ENCODE measurements around the gene CDK5RAP1.
"Not testable (repeated sequence)": the region's sequence is repeated elsewhere in the genome, so short reads cannot be mapped to it uniquely, and the experiment has no call there.

CDK5RAP1 gene

DNA sequence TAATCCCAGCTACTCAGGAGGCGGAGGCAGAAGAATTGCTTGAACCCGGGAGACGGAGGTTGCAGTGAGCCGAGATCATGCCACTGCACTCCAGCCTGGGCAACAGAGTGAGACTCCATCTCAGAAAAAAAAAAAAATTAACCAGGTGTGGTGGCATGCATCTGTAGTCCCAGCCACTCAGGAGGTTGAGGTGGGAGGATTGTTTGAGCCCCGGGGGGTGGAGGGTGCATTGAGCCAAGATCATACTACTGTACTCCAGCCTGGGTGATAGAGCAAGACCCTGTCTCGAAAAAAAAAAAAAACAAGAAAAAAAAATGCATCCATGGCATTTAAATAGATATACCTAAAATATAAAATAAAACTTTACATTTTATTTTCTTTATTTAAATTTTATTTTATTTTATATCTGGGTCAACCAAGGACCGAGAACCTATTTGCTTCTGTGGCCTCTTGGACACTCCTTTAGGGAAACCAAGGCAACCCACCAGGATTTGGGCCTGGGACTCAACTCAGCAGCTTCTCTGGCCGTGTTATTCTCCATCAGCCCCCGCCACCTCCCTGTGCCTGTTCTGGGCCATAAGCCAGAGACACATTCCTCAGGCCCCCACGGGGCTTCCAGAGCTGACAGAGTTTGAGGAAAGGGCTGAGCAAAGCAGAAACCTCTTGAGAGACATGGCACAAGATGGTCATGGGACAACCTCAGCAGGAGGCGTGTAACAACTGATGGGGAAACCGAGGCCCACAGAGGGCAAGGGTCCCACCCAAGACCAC lies 36.0 kb upstream of the CDK5RAP1 start:
- no peak overlapping the region for H3K4me3 ChIP-seq (ENCODE audit: low read length)
- H3K9me3 ChIP-seq (ENCODE audit: control insufficient read depth, low read length), result no peaks in the 10 kb centered on the region
- peaks cover 8% of the 10 kb centered on the region for H3K4me1 ChIP-seq (ENCODE audit: control insufficient read depth, insufficient read depth, low read length)
- H3K9ac ChIP-seq (ENCODE audit: low read length), result no peak overlapping the region
- no peaks in the 10 kb centered on the region for H3K27me3 ChIP-seq (ENCODE audit: control insufficient read depth, insufficient read depth, low read length)
- no peaks in the 10 kb centered on the region for H3K36me3 ChIP-seq (ENCODE audit: control insufficient read depth, insufficient read depth, low read length)

DNA sequence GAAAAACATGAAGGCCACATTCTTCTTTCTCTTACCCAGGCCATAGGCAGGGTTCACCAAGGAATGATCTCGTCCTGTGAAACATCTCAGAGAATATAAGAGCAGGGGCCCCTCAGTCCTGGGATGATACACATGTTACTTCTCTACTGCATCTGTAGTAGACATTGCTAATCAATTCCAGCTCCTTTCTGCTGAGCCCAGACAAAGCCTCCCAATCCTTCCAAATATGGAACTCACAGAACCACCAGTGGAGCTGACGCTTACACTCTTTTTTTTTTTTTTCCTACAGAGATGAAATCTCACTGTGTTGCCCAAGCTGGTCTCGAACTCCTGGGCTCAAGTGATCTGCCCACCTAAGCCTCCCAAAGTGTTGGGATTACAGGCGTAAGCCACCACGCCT lies 33.1 kb upstream of the CDK5RAP1 start:
- no peaks in the 10 kb centered on the region for H3K27me3 ChIP-seq (ENCODE audit: control insufficient read depth, insufficient read depth, low read length)
- no peaks in the 10 kb centered on the region for H3K9me3 ChIP-seq (ENCODE audit: control insufficient read depth, low read length)
- no peaks in the 10 kb centered on the region for H3K36me3 ChIP-seq (ENCODE audit: control insufficient read depth, insufficient read depth, low read length)
- H3K4me3 ChIP-seq (ENCODE audit: low read length), result no peak overlapping the region
- H3K9ac ChIP-seq (ENCODE audit: low read length), result no peak overlapping the region
- peaks cover 5% of the 10 kb centered on the region for H3K4me1 ChIP-seq (ENCODE audit: control insufficient read depth, insufficient read depth, low read length)

DNA sequence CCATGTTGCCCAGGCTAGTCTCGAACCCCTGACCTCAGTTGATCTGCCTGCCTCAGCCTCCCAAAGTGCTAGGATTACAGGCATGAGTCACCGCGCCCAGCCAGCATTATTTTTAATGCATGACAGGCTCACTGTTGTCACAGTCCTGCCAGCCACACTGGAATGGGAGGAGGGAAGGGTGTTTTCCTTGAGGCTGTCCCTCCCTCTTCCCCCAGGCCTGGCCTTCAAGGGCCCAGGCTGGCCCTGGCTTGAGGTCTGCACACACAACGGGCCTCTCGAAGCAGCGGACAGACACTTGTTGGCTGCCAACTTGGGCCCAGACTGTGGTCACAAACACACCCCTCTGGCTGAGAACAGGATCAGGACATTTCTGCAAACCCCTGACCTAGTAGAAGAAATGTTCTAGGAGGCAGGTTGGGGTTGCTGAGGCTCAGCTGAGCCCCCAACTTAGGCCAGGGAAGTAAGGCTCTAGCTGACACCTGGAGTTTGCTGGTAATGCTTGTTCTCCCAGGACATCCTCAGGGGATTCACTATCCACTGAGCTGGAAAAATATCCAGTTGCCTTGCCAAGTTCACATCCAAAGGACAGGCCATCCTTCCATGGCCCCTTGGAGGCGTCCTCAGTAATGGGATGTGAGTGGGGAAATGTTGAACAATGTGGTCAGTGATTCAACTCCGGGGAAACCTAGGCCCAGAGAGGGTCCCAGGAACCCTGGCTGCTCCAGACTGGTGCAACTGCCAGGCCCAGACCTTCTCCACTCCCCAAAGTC lies 32.3 kb upstream of the CDK5RAP1 start:
- no peak overlapping the region for H3K4me3 ChIP-seq (ENCODE audit: low read length)
- H3K4me1 ChIP-seq (ENCODE audit: control insufficient read depth, insufficient read depth, low read length), result peaks cover 5% of the 10 kb centered on the region
- H3K36me3 ChIP-seq (ENCODE audit: control insufficient read depth, insufficient read depth, low read length), result no peaks in the 10 kb centered on the region
- no peak overlapping the region for H3K9ac ChIP-seq (ENCODE audit: low read length)
- no peaks in the 10 kb centered on the region for H3K9me3 ChIP-seq (ENCODE audit: control insufficient read depth, low read length)
- no peaks in the 10 kb centered on the region for H3K27me3 ChIP-seq (ENCODE audit: control insufficient read depth, insufficient read depth, low read length)

DNA sequence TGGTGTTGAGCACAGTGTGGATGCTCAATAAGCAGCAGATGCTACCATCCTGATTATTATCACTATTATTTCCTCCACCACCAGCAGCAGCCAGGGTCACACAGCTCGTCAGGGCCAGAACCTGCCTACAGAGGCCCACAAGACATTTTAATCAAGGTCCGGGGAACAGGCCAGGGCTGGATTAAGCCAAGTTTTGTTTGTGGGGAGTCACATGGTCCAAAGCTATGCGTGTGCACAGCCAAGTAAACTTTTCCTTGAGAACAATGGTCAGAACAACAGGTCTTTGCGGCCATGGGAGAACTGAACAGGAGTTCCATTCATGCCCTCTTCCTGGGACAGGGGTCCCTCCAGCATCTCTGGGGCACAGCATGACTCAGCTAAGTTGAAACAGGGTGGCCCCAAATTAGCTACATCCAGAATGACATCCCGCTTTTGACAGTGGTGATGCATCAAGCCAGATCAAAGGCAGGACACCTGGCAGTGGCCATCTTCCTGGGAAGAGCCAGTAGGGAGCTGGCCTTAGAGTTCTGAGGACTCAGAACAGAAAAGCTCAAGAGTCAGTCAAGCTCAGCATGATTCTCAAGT lies 30.6 kb upstream of the CDK5RAP1 start:
- Histone ChIP-seq H3K4me1 (ENCODE audit: control insufficient read depth, insufficient read depth, low read length) (peaks cover 5% of the 10 kb centered on the region), H3K9ac (ENCODE audit: low read length) (no peak overlapping the region), H3K36me3 (ENCODE audit: control insufficient read depth, insufficient read depth, low read length) (no peaks in the 10 kb centered on the region), H3K4me3 (ENCODE audit: low read length) (no peak overlapping the region), H3K27me3 (ENCODE audit: control insufficient read depth, insufficient read depth, low read length) (no peaks in the 10 kb centered on the region), H3K9me3 (ENCODE audit: control insufficient read depth, low read length) (no peaks in the 10 kb centered on the region)

DNA sequence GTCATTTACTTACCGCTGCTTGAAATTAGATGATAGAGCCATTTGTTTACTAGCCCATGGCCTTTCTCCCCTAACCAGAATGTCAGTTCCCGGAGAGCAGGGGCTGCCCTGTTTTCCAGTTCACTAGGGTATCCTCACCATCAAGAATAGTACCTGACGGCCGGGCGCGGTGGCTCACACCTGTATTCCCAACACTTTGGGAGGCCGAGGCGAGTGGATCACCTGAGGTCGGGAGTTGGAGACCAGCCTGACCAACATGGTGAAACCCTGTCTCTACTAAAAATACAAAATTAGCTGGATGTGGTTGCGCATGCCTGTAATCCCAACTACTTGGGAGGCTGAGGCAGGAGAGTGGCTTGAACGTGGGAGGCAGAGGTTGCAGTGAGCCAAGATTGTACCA lies 22.6 kb upstream of the CDK5RAP1 start:
- Histone ChIP-seq H3K4me1 (ENCODE audit: control insufficient read depth, insufficient read depth, low read length) (peaks cover 16% of the 10 kb centered on the region), H3K4me3 (ENCODE audit: low read length) (peak overlapping the region; percentile 26), H3K9ac (ENCODE audit: low read length) (peak overlapping the region; percentile 47)
- not testable (repeated sequence) for H3K9me3 ChIP-seq (ENCODE audit: control insufficient read depth, low read length); H3K36me3 ChIP-seq (ENCODE audit: control insufficient read depth, insufficient read depth, low read length); H3K27me3 ChIP-seq (ENCODE audit: control insufficient read depth, insufficient read depth, low read length)

DNA sequence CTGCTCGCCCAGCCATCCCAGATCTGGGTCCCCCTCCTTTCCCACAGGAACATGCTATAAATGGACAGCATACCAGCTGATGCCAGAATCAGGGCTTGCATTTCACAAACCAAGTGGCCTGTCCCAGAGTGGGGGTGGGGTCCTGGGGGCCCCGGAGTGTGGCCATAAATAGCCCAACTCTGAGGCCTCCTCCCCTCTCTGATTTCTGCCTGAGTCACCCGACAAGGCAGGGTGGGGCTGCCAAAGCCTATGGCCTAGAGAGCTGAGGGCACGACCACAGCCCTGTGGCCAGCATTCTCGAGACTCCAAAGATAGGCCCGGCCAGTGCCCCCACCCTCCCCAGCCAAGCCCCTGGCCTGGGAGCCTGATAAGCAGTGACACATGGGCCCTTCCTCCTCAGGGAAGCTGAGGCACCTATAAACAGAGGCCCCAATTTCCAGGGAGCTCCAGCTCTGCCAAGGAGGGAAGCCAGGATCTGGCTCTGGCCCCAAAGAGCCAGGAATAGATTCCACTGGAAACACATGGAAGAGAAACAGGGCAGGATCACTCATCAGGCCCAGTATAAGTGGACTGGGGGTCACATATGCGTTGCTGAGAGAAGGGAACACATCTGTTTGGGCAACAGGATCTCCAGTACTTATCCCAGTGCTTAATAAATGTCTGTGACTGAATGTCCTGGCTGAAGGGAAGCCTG lies 22.0 kb upstream of the CDK5RAP1 start:
- peak overlapping the region; percentile 52 for H3K9ac ChIP-seq (ENCODE audit: low read length)
- no peaks in the 10 kb centered on the region for H3K27me3 ChIP-seq (ENCODE audit: control insufficient read depth, insufficient read depth, low read length)
- H3K4me3 ChIP-seq (ENCODE audit: low read length), result peak overlapping the region; percentile 26
- no peaks in the 10 kb centered on the region for H3K9me3 ChIP-seq (ENCODE audit: control insufficient read depth, low read length)
- H3K4me1 ChIP-seq (ENCODE audit: control insufficient read depth, insufficient read depth, low read length), result peaks cover 16% of the 10 kb centered on the region
- H3K36me3 ChIP-seq (ENCODE audit: control insufficient read depth, insufficient read depth, low read length), result no peaks in the 10 kb centered on the region

DNA sequence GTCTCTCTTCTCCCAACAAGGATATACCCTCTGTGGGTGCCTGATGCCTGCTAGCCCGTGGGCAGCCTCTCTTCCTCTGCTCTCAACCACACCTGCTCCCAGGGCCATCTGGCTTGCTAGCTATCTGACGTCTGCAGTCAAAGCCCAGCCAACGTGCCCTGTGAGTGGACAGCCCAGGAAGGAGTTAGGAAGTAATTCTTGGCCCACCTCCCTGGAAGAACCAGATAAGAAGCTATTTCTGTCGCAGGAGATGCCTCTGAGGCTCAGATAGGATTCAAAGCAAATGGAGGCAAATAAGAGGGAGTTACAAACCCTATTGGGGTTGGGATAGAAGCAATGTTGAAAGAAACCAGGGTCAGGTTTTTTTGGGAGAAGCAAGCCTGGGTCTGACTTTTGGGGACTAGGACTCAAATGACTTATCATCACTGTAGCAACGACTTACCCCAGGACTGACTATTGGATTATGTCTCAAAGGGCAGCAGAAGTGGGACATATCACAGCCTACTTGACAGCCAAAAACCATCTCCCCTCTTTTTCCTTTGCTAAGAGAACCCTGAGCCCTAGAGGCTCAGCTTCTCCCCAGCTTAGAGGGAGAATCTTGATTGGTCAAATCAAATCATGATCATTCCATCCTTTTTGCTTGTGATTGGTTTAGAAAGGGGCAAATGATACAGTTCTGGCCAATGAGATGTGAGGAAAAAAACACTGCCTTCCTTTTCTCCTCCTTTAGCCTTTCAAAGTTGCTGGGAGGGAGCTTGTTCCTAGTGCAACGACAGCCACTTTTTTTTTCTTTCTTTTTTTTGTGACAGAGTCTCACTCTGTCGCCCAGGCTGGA lies 18.0 kb upstream of the CDK5RAP1 start:
- Histone ChIP-seq H3K9me3 (ENCODE audit: control insufficient read depth, low read length) (no peaks in the 10 kb centered on the region), H3K9ac (ENCODE audit: low read length) (no peak overlapping the region), H3K4me1 (ENCODE audit: control insufficient read depth, insufficient read depth, low read length) (peaks cover 16% of the 10 kb centered on the region), H3K4me3 (ENCODE audit: low read length) (no peak overlapping the region), H3K36me3 (ENCODE audit: control insufficient read depth, insufficient read depth, low read length) (no peaks in the 10 kb centered on the region), H3K27me3 (ENCODE audit: control insufficient read depth, insufficient read depth, low read length) (no peaks in the 10 kb centered on the region)

DNA sequence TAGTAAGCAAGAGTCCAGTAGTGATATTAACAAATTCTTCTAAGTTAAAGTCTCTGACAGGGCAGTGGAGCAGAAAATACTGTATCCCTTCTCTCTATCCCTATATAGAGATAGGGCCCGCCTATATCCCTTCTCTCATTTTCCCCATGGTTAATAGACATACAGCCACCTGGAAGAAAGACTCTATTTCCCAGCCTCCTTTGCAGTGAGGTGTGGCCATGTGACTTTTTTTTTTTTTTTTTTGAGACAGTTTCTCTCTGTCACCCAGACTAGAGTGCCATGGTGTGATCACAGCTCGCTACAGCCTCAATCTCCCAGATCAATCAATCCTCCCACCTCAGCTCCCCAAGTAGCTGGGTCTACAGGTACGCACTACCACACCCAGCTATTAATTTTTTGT lies 16.7 kb upstream of the CDK5RAP1 start:
- no peaks in the 10 kb centered on the region for H3K27me3 ChIP-seq (ENCODE audit: control insufficient read depth, insufficient read depth, low read length)
- peaks cover 4% of the 10 kb centered on the region for H3K4me1 ChIP-seq (ENCODE audit: control insufficient read depth, insufficient read depth, low read length)
- H3K36me3 ChIP-seq (ENCODE audit: control insufficient read depth, insufficient read depth, low read length), result no peaks in the 10 kb centered on the region
- H3K9ac ChIP-seq (ENCODE audit: low read length), result no peak overlapping the region
- H3K9me3 ChIP-seq (ENCODE audit: control insufficient read depth, low read length), result no peaks in the 10 kb centered on the region
- no peak overlapping the region for H3K4me3 ChIP-seq (ENCODE audit: low read length)

DNA sequence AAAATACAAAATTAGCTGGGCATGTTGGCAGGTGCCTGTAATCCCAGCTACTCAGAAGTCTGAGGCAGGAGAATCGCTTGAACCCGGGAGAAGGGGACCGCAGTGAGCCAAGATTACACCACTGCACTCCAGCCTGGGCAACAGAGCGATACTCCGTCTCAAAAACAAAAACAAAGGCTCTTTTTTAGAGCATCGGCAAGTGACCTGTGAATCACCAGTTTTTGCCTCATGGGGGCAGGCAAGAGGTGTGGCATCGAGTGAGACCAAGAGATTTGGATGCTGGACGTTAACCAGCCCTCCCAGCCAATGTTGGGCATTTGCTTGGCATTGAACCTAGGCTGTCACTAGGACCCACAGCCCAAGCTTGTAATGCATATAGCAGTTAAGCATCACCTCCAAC lies 14.6 kb upstream of the CDK5RAP1 start:
- H3K4me3 ChIP-seq (ENCODE audit: low read length), result no peak overlapping the region
- no peak overlapping the region for H3K9ac ChIP-seq (ENCODE audit: low read length)
- H3K27me3 ChIP-seq (ENCODE audit: control insufficient read depth, insufficient read depth, low read length), result no peaks in the 10 kb centered on the region
- H3K4me1 ChIP-seq (ENCODE audit: control insufficient read depth, insufficient read depth, low read length), result no peaks in the 10 kb centered on the region
- no peaks in the 10 kb centered on the region for H3K9me3 ChIP-seq (ENCODE audit: control insufficient read depth, low read length)
- H3K36me3 ChIP-seq (ENCODE audit: control insufficient read depth, insufficient read depth, low read length), result peaks cover 4% of the 10 kb centered on the region

DNA sequence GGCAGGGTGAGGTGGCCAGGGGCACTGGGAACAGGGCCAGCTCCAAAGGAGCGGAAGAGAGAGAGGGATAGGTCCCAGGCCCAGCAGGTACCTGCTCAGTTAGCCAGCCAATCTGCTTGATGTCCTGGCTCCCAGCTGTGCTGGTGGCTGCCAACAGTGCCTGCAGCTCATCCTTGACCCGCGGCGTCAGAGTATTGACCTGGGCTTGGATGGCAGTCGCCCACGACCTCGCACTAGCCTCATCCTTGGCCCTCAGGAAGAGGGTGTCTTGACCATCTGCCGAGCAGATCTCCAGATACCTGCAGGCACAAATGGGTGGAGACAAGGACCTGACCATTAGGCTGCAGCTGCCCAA lies 11.1 kb upstream of the CDK5RAP1 start:
- no peaks in the 10 kb centered on the region for H3K27me3 ChIP-seq (ENCODE audit: control insufficient read depth, insufficient read depth, low read length)
- H3K9ac ChIP-seq (ENCODE audit: low read length), result no peak overlapping the region
- H3K4me3 ChIP-seq (ENCODE audit: low read length), result no peak overlapping the region
- H3K4me1 ChIP-seq (ENCODE audit: control insufficient read depth, insufficient read depth, low read length), result no peaks in the 10 kb centered on the region
- H3K9me3 ChIP-seq (ENCODE audit: control insufficient read depth, low read length), result no peaks in the 10 kb centered on the region
- H3K36me3 ChIP-seq (ENCODE audit: control insufficient read depth, insufficient read depth, low read length), result peaks cover 4% of the 10 kb centered on the region

DNA sequence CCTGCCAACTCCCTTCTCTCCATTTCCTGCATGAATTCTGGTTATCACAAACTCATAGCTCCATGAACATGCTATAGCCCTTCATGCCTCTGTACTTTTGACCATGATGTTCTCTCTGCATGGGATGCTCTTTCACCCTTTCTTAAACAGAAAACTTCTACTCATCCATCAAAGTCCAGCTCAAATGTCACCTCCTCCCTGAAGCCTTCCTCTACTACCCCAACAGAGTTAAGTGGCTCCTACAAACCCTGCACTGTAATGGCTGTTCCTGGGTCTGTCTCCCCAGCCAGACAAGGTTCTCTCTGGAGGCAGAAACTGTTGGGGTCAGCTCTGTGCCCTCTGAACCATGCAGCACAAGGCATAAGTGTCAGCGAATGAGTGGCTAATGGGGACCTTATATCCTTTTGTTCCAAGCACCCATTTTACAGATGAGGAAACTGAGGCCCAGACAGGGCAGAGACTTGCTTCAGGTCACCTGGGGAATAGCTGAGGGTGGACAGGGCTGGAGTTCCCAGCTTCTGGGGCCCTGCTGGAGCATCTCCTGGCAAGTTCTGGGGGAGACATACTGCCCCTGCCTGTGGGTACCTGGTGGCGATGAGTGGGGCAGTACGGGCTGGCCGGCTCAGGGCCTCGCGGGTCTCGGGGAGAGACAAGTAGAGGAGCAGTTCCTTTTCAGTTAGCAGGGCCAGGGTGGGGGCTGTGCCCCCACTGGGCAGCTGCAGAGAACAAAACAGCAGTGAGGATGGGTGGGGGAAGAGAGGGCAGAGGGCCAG lies 10.6 kb upstream of the CDK5RAP1 start:
- Histone ChIP-seq H3K36me3 (ENCODE audit: control insufficient read depth, insufficient read depth, low read length) (peaks cover 4% of the 10 kb centered on the region), H3K4me1 (ENCODE audit: control insufficient read depth, insufficient read depth, low read length) (no peaks in the 10 kb centered on the region), H3K9me3 (ENCODE audit: control insufficient read depth, low read length) (no peaks in the 10 kb centered on the region), H3K9ac (ENCODE audit: low read length) (no peak overlapping the region), H3K4me3 (ENCODE audit: low read length) (no peak overlapping the region), H3K27me3 (ENCODE audit: control insufficient read depth, insufficient read depth, low read length) (no peaks in the 10 kb centered on the region)
